Colon (tissue), 2 donors: Measurements from ENCODE around the gene IRAK4.

Experiments
- FAIRE-seq: peaks from 2 replicates; lab custom pipeline; 2012; peaks lifted over from hg19 to GRCh38; lab: Jason Lieb, UNC
- donor health status: control.
- donor health status: control.

Gene IRAK4

GRCh38 chr12:43766291-43766690 lies 7.5 kb downstream of the IRAK4 start:
- no peak for FAIRE-seq

GRCh38 chr12:43776498-43776897 lies 17.7 kb downstream of the IRAK4 start:
- no peak for FAIRE-seq

DNA sequence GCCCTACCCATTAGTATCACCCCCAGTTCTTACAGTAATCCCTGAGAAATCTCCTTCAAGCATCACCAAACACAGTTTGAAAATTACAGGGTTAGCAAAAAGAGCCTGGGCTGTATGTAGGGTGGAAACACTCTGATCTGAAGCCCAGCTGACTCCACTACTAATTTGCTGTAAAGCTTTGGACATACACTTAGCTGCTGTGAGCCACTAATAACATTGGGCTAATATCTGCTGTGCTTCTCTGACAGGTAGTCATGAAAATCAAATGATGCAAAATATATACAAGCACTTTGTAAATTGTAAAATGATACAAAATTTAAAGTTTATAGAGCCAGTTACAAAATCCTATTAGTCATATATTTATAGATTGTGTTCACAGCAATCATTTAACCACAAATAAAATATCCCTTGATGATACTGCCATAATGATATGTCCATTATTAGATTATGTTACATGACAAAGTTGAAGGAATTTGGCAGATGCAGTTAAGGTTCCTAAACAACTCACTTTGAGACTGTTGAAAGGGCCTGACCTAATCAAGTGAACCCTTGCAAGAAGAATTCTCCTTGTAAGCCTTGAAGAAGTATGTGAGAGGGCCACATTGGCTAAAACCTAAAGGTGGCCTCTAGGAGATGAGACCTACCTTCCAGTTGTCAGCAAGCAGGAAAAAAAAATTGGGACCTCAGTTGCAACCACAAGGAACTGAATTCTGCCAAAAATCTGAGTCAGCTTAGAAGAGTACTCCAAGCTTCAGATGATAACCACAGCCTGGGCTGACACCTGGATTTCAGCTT lies 28.3 kb downstream of the IRAK4 start:
- FAIRE-seq = no peak

GRCh38 chr12:43789941-43790340 lies 31.2 kb downstream of the IRAK4 start:
- no peak for FAIRE-seq

- FAIRE-seq = no peak
These were observed 37.0 kb downstream of the IRAK4 start for GRCh38 chr12:43795716-43796280.

DNA sequence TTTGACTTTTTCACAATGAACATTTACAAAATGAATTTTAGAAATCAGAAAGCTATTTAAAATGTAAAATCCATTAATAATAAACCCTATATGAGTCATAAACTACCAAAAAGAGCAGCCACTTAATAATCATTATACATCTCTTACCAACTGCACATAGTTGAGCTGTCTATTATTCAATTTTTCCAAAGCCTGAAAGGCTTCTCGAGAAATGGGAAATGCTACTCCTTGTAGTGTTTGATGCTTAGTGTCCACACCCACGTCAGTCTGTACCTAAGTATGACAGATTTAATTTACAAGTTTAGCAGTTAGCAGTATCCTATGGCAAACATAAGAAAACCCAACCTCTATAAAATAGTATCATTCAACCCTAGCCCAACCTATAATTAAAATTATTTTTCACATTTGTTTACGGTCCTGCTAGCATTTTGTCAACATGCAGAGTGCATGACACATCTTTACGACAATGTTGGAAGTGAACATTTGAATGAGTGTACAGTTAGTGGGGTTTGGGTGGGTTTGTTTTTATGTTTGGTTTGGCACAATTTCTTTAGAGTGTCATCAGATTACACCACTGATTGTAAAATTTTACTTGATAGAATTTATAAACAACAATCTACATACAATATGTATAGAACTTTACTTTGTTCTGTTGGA lies 38.9 kb downstream of the IRAK4 start:
- FAIRE-seq = no peak

- FAIRE-seq = no peak
These were observed 46.6 kb downstream of the IRAK4 start for GRCh38 chr12:43805149-43805859.

DNA sequence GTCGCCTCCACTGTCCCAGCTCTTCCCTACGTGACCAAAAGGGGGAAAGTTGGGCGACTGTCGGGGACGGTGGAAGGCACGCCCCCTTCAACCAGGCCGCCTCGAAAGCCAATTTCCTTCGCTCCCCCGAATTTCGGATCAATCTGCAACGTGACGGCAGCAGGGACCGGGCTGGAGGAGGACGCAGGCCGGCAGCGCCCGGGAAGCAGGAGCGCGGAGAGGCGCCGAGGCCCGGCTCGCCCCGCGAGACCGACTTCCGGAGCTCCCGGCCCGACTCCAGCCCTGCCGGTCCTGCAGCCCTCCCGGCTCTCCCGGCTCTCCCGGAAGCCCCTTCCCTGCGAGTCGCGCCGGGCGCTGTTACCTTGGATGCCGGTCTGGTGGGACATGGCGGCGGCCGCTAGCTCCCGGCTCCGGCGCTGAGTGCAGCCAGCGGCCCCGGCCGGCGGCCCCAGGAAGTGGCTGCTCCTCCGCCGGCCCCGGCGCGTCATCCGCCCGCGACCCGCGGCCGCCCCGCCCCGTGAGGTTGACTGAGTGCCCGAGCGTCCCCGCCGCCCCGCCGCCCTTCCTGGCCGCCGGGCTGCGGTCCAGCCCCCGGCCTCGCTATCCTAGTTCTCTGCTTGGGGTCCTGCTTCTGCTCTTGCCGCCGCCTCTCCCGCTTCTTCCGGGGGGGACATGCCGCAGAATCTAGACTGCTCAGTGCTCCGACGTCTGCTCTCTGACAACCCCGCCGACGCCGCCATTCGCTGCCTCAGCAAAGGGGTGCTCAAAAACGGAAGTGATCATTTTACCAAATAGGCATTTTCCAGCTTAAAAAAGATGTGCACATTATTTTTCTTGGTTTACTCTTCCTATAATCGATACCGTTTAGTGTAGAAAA lies 47.3 kb downstream of the IRAK4 start, which contains the start of gene TWF1:
Gene TWF1 (minus strand): TSS at position 458 of the 877 bp plus-strand sequence. CDS start 72 bp downstream, at position 386.
- no peak for FAIRE-seq

DNA sequence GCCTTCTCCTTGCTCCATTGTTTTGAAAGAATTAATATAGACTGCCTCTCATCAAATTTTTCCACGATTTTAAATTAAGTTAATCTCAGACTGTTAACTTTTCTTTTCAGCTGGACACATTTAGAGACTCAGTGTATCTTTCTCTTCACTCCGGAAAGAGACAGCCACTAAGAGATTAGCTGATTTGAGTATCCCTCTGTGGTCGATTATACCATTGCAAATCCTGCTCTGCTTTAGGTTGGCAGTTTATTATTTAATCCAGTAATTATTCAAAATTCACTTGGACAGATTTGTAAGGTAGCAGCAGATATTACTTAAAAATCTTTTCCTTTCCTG lies 48.0 kb downstream of the IRAK4 start:
- no peak for FAIRE-seq

- FAIRE-seq = no peak
These were observed 48.6 kb downstream of the IRAK4 start for GRCh38 chr12:43807386-43807785.

DNA sequence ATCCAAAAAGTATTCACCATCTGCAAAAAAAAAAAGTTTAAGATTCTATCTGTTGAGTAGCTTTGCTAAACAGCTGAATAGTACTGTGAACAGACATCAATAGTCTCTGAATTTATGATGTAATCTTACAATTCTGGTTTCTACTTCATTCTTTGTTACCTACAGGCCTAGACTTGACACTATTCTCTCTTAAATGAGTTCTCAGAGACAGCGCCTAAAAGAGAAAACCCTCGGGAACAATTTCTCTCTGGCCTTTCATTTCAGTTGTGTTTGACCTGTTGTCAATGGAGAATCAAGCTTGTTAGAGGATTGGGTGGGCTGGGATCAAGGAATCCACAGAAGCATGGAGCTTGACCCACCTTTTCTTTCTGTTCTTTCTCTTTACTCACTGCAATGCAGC lies 53.3 kb downstream of the IRAK4 start:
- FAIRE-seq = no peak

- no peak for FAIRE-seq
These were observed 54.2 kb downstream of the IRAK4 start for GRCh38 chr12:43812926-43813325.

DNA sequence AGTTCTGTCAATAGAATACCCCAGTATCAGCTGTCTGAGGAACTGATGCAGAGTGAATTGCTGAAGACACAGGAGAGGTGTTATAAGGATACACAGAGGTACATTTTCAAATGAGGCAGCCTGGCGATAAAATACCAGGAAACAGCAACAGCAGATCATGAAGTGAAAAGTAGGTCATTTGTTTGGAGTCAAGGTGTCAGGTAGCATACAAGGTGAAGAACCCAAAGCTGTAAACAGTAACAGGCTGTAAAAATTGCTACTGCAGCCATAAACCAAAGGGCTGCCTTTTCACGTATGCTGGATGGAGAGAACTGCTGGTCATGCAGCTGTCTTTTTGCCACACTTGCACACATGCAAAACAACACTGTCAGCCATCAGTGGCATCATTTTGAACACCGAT lies 56.7 kb downstream of the IRAK4 start:
- no peak for FAIRE-seq

DNA sequence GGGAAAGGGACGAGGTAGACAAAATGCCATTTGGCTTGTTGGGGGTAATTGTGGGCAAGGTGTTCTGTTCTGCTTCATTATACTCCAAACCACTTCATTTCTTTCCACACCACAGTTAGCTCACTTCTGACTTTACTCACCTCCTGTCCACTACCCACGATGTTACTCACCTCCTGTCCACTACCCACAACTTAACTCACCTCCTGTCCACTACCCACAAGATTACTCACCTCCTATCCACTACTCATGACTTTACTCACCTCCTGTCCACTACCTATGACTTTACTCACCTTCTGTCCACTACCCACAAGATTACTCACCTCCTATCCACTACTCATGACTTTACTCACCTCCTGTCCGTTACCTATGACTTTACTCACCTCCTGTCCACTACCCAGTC lies 57.4 kb downstream of the IRAK4 start:
- FAIRE-seq = no peak

DNA sequence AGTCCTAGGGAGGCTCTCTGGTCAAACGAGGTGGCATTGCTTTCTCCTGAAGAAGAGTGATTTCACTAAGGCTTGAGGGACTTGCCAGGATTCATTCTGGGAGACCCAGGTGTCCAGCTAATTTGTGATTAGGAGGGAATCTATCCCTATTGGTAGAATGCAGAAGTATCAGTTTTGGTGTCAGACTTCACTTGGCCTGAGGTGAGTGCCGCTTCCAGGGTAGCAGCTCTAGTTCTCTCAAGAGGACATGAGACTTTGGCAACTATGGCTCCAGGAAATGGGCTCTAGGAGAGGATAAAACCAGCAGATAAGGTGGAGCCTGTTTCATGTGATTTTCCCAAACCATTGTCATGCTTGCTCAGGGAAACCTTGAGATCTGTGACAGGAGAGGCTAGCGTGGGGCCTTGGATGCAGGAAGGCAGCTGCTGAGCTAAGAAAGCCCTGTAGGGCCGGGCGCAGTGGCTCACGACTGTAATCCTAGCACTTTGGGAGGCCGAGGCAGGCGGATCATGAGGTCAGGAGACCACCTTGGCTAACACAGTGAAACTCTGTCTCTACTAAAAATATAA lies 65.5 kb downstream of the IRAK4 start:
- FAIRE-seq = no peak

DNA sequence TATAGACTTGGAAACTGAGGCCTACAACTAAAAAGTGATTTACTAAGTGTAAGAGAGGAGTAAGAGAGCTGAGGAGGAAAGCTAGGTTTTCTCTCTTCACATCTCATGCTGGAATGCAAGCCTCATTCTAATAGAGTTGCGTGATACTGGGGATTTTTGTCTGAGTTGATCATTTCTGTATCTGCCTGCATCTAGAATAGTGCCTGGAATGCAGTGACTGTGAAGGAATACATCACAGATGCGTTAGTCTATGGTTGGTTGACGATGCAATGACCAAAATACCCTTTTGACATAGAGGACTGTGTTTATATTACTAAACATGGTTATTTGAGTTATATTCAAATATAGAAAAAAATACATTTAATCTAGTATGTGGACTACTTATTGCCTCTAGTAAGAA lies 67.9 kb downstream of the IRAK4 start:
- no peak for FAIRE-seq

- FAIRE-seq = no peak
These were observed 68.3 kb downstream of the IRAK4 start for GRCh38 chr12:43827093-43827492.

DNA sequence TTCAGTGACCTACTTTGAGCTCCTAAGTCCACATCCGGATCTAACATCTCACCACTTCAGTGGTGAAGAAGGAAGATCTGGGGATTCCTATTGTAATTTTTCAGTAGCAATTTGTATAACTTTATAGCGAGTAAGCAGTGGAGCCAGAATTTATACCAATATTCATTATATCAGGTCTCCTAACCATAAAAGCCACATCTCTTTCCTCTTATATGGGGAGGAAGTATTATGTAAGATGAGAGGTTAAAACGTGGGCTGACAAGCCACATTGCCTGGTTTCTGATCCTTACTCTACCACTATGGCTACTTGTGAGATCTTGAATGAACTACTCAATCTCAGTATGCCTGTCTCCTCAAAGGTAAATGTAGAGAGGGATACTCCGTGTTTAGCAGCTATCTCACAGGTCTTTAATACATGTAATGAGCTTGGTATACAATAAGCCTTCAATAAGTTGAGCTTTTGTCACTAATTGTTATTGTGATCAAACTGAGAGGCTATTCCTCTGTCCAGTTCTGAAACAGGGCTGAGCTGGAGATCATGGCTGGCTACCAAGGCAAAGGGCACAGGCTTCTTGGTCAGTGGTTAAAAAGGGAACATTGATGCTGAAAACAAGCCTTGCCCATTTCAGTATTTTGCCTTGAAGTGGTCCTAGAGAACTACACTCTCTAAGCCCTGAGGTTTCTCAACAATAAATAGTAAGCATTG lies 73.9 kb downstream of the IRAK4 start:
- FAIRE-seq = no peak

DNA sequence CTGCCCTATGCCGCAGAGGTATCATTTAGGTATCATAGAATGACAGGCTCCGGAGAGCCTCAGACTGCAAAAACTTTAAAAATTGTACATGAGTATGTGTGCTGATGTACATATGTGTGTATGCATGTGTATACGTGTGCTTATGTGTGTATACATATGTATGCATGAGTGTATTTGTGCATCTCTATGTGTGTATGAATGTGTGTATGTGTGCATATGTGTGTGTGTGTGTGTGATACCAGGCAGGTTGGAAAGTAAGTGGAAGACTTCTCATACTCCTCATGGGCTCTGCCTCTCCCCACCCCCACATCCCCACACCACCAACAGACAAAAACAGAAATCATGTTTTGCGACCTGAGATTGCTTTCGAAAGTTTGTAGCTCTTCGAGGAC lies 76.5 kb downstream of the IRAK4 start:
- FAIRE-seq = no peak

GRCh38 chr12:43835656-43836474 lies 77.1 kb downstream of the IRAK4 start, which contains the start of gene TMEM117:
TMEM117 (plus strand) TSS chr12:43836081.
- FAIRE-seq = no peak
